CD14-positive monocyte (primary cell): ENCODE results near the gene LGR5. TPM values are rescaled to one million over a fixed set of nuclear protein-coding genes. Genes with fewer than 3 reads are reported as not detected.

Experiments used
- DNase-seq, 3 donors: peaks; one replicate each; pipeline ENCODE4 v3.0.0-alpha.2; 2011 to 2022
- H2AFZ ChIP-seq: 2 replicates; pipeline ENCODE4 v1.6.0; 2012; ENCODE audit warnings: mild to moderate bottlenecking, low read depth, low read length, inconsistent platforms; ENCODE audit not compliant: insufficient read depth, poor library complexity, severe bottlenecking
- H3K27ac ChIP-seq, 2 donors: 1 replicate in 1 of 2; 2 replicates in 1 of 2; pipeline ENCODE4 v1.5.1; 2012 to 2013; ENCODE audit warnings: low read length in 2 of 2, control low read depth in 1 of 2, inconsistent platforms in 1 of 2, low read depth in 1 of 2, mild to moderate bottlenecking in 1 of 2
- H3K27me3 ChIP-seq, 2 donors: one replicate each; pipeline versions ENCODE4 v1.6.0 to v1.6.1; 2011 to 2013; ENCODE audit warnings: low read length in 2 of 2; ENCODE audit not compliant: control insufficient read depth in 2 of 2, insufficient read depth in 2 of 2
- H3K36me3 ChIP-seq, 2 donors: replicated peaks in 1 of 2; 1 replicate in 1 of 2; 2 replicates in 1 of 2; pipeline versions ENCODE4 v1.5.1 to v1.6.1; 2012 to 2013; ENCODE audit warnings: low read length in 2 of 2, control low read depth in 1 of 2, inconsistent platforms in 1 of 2, mild to moderate bottlenecking in 1 of 2; ENCODE audit not compliant: insufficient read depth in 2 of 2, control insufficient read depth in 1 of 2
- H3K4me1 ChIP-seq, 2 donors: 1 replicate in 1 of 2; 2 replicates in 1 of 2; pipeline versions ENCODE4 v1.5.1 to v1.6.1; 2012 to 2013; ENCODE audit warnings: low read length in 2 of 2, control low read depth in 1 of 2, inconsistent platforms in 1 of 2, mild to moderate bottlenecking in 1 of 2, moderate library complexity in 1 of 2; ENCODE audit not compliant: insufficient read depth in 2 of 2, control insufficient read depth in 1 of 2
- H3K4me2 ChIP-seq: replicated peaks from 2 replicates; pipeline ENCODE3; 2012; ENCODE audit warnings: low read length, moderate library complexity, mild to moderate bottlenecking; ENCODE audit not compliant: poor library complexity, severe bottlenecking; ENCODE audit errors: extremely low read depth
- H3K4me3 ChIP-seq, 3 experiments: fragments of 200-600 bp in 1 of 3; sonication (generic) in 1 of 3; replicated peaks in 1 of 3; 1 replicate in 2 of 3; 2 replicates in 1 of 3; pipeline ENCODE4 v1.5.1; 2011 to 2013; ENCODE audit warnings: low read length in 3 of 3, mild to moderate bottlenecking in 3 of 3, control low read depth in 2 of 3, low read depth in 2 of 3, inconsistent platforms in 1 of 3, moderate library complexity in 1 of 3
- H3K79me2 ChIP-seq: 2 replicates; pipeline ENCODE4 v1.6.0; 2012; ENCODE audit warnings: mild to moderate bottlenecking, control low read depth, inconsistent platforms, low read length, moderate library complexity; ENCODE audit not compliant: insufficient read depth
- H3K9ac ChIP-seq: 2 replicates; pipeline ENCODE4 v1.6.0; 2017; ENCODE audit warnings: low read length, mild to moderate bottlenecking; ENCODE audit not compliant: insufficient read depth, poor library complexity, severe bottlenecking
- H3K9me3 ChIP-seq, 2 donors: replicated peaks in 1 of 2; 1 replicate in 1 of 2; 2 replicates in 1 of 2; pipeline versions ENCODE4 v1.5.1 to v1.6.1; 2012 to 2013; ENCODE audit warnings: low read length in 2 of 2, control low read depth in 1 of 2; ENCODE audit not compliant: control insufficient read depth in 1 of 2, insufficient read depth in 1 of 2
- H4K20me1 ChIP-seq: 2 replicates; pipeline ENCODE4 v1.6.0; 2012; ENCODE audit warnings: mild to moderate bottlenecking, low read length, control low read depth, moderate library complexity; ENCODE audit not compliant: insufficient read depth
- H3K27ac Mint-ChIP-seq, 7 donors: one replicate each; pipeline ENCODE4 v1.8.0; 2020; ENCODE audit warnings: mild to moderate bottlenecking in 7 of 7, mixed read lengths in 7 of 7, moderate library complexity in 6 of 7, inconsistent platforms in 2 of 7
- H3K27me3 Mint-ChIP-seq, 3 donors: one replicate each; pipeline ENCODE4 v1.8.0; 2021 to 2022; ENCODE audit warnings: low read depth in 3 of 3, mild to moderate bottlenecking in 3 of 3, mixed read lengths in 3 of 3, moderate library complexity in 3 of 3, inconsistent platforms in 1 of 3
- H3K36me3 Mint-ChIP-seq, 2 donors: one replicate each; pipeline ENCODE4 v1.8.0; 2020; ENCODE audit warnings: mixed read lengths in 2 of 2, inconsistent platforms in 1 of 2, mild to moderate bottlenecking in 1 of 2
- H3K4me1 Mint-ChIP-seq: one replicate; pipeline ENCODE4 v1.8.0; 2020; ENCODE audit warnings: mild to moderate bottlenecking, mixed read lengths
- H3K4me3 Mint-ChIP-seq, 2 donors: one replicate each; pipeline ENCODE4 v1.8.0; 2020; ENCODE audit warnings: mild to moderate bottlenecking in 2 of 2, mixed read lengths in 2 of 2, moderate library complexity in 1 of 2
- H3K9me3 Mint-ChIP-seq, 7 donors: one replicate each; pipeline ENCODE4 v1.8.0; 2020 to 2022; ENCODE audit warnings: mixed read lengths in 7 of 7, mild to moderate bottlenecking in 6 of 7, moderate library complexity in 6 of 7, inconsistent platforms in 2 of 7
- WGBS: methylation state at CpG from one replicate; pipeline ENCODE4 v1.1.5; 2013; ENCODE audit warnings: missing lambda C conversion rate; ENCODE audit not compliant: insufficient coverage; 5-methylcytosine and 5-hydroxymethylcytosine counted together
- intact Hi-C, 2 donors: fragments of 100-400 bp; cut with micrococcal nuclease; formaldehyde crosslinking; loops; one replicate each; pipeline versions ENCODE4 v1.15.0 to v1.15.1; 2023
- polyA plus RNA-seq, 3 donors: library from polyadenylated mRNA; depleted of rRNA in 1 of 3; unstranded in 2 of 3; stranded (reverse) in 1 of 3; fragments of 300-500 nt in 2 of 3; fragments of >200 nt in 1 of 3; fragmentation: Illumina TruSeq in 2 of 3; gene quantifications; 1 replicate in 2 of 3; 2 replicates in 1 of 3; pipeline ENCODE4 v1.2.3, GENCODE V29; 2012 to 2021
- TF ChIP-seq, protein P1 (sequence below): fragments of 200-600 bp; IDR thresholded peaks from one replicate; pipeline ENCODE4 v1.8.0; 2022; ENCODE audit warnings: antibody characterized with exemption, mild to moderate bottlenecking

Gene LGR5
- polyA plus RNA-seq, 3 donors: not detected

- Histone ChIP-seq H4K20me1 (no peaks in the 10 kb centered on the region), H3K4me3 (no peak overlapping the region), H3K27ac (no peak overlapping the region), H3K4me2 (no peak overlapping the region), H3K36me3 (no peaks in the 10 kb centered on the region), H2AFZ (no peak overlapping the region), H3K27me3 (no peaks in the 10 kb centered on the region), H3K79me2 (no peaks in the 10 kb centered on the region), H3K9ac (no peak overlapping the region), H3K9me3 (no peaks in the 10 kb centered on the region), H3K4me1 (no peaks in the 10 kb centered on the region)
- Mint-ChIP-seq H3K36me3 (no peaks in the 10 kb centered on the region), H3K27me3 (peaks cover 0 to 3% (median 2%) of the 10 kb centered on the region in 3 donors), H3K27ac (no peak overlapping the region), H3K9me3 (peaks cover 0 to 9% (median 2%) of the 10 kb centered on the region in 7 donors), H3K4me1 (no peaks in the 10 kb centered on the region), H3K4me3 (no peak overlapping the region)
- TF ChIP-seq, protein P1, sequence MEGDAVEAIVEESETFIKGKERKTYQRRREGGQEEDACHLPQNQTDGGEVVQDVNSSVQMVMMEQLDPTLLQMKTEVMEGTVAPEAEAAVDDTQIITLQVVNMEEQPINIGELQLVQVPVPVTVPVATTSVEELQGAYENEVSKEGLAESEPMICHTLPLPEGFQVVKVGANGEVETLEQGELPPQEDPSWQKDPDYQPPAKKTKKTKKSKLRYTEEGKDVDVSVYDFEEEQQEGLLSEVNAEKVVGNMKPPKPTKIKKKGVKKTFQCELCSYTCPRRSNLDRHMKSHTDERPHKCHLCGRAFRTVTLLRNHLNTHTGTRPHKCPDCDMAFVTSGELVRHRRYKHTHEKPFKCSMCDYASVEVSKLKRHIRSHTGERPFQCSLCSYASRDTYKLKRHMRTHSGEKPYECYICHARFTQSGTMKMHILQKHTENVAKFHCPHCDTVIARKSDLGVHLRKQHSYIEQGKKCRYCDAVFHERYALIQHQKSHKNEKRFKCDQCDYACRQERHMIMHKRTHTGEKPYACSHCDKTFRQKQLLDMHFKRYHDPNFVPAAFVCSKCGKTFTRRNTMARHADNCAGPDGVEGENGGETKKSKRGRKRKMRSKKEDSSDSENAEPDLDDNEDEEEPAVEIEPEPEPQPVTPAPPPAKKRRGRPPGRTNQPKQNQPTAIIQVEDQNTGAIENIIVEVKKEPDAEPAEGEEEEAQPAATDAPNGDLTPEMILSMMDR: no peak
- no peak for DNase-seq
- WGBS: 100% methylated on average over 1 of the region's 2 CpGs
- intact Hi-C loops: no loop called here
Measured at GRCh38 chr12:71472441-71472911, 32.9 kb downstream of the LGR5 start.

DNA sequence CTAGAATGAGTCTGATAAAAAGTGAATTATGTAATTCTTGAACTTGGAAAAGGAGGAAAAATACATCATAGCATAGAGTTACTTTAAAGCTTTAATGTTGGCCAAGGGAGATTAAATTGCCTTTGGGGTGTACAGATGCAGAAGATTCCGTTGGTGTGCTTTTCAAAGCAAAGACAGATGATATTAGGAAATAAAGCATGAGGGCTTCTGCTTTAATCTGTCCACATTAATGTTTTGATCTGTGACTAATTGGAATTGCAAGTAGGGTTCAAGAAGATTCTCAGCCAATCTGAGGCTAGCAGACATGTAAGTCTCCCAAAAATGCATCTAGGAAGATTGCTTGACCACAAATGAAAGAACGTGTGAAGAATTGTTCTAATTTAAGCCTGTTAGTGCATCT lies 35.2 kb downstream of the LGR5 start:
- Mint-ChIP-seq H3K27me3 (no peaks in the 10 kb centered on the region), H3K4me1 (no peaks in the 10 kb centered on the region), H3K27ac (no peak overlapping the region), H3K36me3 (no peaks in the 10 kb centered on the region), H3K4me3 (no peak overlapping the region), H3K9me3 (peaks cover 0 to 3% (median 0%) of the 10 kb centered on the region in 7 donors)
- no peaks in the 10 kb centered on the region for H3K27me3 ChIP-seq
- DNase-seq: no peak
- TF ChIP-seq, protein P1: no peak
- WGBS: 91% methylated on average over 1 of the region's 2 CpGs
- no peaks in the 10 kb centered on the region for H3K9me3 ChIP-seq
- H2AFZ ChIP-seq: no peak overlapping the region
- no peak overlapping the region for H3K27ac ChIP-seq
- H3K4me2 ChIP-seq: no peak overlapping the region
- H3K9ac ChIP-seq: no peak overlapping the region
- H3K4me3 ChIP-seq: no peak overlapping the region
- no peaks in the 10 kb centered on the region for H3K79me2 ChIP-seq
- no peaks in the 10 kb centered on the region for H3K4me1 ChIP-seq
- intact Hi-C loops: no loop called here
- H3K36me3 ChIP-seq: no peaks in the 10 kb centered on the region
- no peaks in the 10 kb centered on the region for H4K20me1 ChIP-seq
